Stimulated activated CD4-positive, alpha-beta T cell treated with anti-CD3 and anti-CD28 coated beads, Interleukin-1b, Interleukin-23, amount 100 ng/mL, for 24 hours (primary cell): ENCODE measurements around the gene PRKAG1.
A peak's percentile ranks its signal among the peaks of the same experiment; 100 is the strongest.

Source experiments
- DNase-seq, 4 experiments: peaks; one replicate each; pipeline ENCODE4 v3.0.0-alpha.2; 2020; ENCODE audit warnings: low read depth in 4 of 4, low spot score in 1 of 4

PRKAG1 gene

DNA sequence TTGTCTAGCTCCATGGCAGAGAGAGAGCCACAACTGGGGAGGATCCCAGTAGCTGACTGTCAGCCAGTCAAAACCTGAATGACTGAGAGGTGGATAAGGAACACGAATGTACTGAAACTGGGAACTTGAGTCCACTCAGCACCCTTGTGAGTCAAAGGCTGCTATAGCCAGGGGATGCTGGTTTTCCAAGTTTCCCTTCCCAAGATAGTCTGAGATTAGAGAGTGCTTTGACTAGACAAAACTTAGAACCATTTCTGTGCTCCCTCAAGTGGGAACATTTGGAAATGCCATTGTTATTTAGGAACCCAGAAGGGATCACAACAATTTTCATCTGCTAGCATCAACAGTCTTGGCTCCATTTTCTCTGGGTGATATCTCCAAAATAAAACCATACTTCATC is 4.0 kb downstream of the PRKAG1 start:
- DNase-seq, result no peak

DNA sequence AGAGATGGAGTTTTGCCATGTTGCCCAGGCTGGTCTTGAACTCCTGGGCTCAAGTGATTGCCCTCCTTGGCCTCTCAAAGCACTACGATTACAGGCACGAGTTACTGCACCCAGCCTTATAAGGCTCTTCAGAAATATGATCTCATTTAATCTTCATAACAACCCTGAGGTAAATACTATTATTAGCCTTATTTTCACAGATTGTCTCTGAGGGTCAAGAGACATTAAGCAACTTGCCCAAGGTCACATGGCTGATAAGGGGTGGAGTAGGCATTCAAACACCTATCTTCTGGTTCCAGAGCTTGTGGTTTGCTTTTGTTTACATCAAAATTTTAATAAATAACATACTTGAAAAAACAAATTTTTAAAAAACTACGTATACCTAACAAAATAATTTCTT is 5.1 kb downstream of the PRKAG1 start:
- no peak for DNase-seq

DNA sequence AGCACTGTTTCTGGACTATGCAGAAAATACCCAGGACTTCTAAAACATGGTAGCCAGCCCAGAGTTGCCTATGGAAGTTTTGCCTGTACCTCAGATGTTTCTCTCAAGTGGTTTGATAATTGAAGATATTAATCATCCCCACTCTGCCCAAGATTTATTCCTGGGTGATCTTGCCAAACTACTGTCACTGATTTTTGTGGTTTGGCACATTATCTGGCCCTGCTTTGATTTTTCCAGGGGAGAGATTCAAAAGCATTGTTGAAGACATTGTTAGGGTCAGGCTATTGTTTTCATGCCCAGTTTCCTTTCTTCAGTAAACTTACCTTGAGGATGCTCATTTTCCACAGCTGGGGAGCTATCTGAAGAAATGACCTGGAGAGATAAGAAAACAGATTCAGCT is 5.8 kb downstream of the PRKAG1 start:
- no peak for DNase-seq

DNA sequence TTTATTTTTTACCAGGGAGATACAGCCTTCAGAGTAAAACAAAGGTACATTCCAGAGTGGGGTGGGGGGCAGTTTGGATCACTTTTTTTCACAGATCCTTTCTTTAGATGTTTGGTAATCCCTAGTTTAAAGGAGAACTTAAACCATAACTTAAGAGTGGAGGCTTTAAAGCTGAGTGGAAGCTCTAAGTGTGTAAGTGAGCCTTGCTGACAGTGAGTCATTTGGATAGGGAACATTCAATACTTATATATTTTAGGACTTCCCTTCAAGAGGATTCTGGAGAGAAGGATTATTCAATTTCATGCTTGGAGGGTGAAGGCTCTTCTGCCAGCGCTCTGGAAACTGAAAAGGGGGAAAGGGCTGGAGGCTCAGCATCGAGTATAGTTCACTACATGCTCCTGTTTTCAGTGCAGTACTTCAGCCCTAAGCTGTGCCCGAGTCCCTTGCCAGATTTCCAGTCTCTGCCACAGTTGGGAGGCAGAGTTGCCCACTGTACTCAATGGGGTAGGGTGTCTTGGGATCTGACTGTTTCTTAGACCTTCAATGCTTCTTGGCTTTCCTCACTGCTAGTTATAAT is 8.4 kb downstream of the PRKAG1 start:
- no peak for DNase-seq

DNA sequence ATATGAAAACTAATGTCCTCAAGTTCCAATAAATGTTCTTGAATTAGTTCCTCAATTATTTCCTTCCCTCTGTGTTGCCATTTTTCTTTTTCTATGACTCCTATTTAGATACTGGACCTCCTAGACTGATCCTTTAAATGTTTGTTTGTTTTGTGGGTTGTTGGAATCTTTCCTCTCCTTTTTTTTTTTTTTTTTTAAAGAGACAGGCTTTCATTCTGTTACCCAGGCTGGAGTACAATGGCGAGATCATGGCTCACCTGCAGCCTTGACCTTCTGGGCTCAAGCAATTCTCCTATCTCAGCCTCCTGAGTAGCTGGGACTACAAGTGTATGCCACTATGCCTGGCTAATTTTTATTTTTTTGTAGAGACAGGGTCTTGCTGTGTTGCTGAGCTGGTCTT is 9.6 kb downstream of the PRKAG1 start:
- no peak for DNase-seq

DNA sequence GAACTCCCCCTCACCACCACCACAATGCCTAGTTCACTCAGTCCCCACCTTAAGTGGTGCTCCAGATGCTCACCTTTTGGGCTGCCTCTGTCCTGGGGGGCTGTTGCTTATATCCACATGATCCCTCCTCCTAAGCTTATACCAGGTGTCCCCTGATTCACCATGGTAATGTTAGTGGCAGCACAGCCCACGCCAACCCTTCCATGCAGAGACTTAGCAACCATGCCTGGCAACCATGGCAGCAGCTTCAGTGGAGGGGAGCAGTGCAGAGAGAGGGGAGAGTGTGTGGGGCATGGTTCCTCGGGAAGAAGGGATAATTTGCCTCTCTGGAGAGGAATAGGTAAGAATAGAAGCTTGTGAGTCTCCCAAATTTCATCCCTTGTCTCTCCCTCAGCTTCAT is 18.2 kb downstream of the PRKAG1 start:
- DNase-seq, result no peak

DNA sequence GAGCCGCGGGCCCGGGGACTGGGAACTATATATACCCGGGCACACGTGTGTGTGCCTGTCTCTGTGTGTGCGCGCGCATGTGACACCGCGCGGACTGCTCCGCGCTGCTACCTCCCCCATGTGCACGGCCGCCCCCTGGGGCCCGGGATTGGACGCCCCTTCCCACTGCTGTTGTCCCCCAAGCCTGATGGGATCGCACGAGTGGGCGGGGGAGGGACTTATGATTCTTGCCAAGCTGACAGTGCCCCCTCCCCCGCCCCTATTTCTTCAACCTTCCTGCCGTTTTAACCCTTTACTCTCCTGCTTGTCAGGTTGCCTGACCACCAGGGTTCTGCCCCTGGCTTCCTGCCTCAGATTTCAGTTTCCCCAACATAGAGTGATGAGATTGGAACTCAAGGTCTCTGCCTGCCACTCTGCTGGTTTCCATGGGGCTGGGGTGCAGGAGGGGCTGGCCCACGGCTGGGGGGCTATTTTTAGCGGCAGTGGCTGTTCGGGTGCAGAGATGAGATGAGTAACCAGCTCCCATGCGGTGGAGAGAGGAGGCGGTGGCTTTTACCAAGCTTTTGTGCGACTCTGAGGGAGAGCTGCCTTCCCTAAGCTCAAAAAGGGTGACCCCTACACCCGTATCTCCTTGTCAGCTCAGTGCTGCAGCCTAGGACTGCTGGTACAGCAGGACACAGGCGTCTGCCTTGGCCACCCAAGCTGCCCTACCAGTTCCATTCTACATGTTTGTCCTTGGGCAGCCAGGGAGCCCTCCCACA is 19.0 kb downstream of the PRKAG1 start, which contains the start of gene DDN:
Gene DDN, minus strand, starts transcription at position 5 of the 761 bp plus-strand sequence. CDS start 88 bp downstream, outside the sequence.
- no peak for DNase-seq

DNA sequence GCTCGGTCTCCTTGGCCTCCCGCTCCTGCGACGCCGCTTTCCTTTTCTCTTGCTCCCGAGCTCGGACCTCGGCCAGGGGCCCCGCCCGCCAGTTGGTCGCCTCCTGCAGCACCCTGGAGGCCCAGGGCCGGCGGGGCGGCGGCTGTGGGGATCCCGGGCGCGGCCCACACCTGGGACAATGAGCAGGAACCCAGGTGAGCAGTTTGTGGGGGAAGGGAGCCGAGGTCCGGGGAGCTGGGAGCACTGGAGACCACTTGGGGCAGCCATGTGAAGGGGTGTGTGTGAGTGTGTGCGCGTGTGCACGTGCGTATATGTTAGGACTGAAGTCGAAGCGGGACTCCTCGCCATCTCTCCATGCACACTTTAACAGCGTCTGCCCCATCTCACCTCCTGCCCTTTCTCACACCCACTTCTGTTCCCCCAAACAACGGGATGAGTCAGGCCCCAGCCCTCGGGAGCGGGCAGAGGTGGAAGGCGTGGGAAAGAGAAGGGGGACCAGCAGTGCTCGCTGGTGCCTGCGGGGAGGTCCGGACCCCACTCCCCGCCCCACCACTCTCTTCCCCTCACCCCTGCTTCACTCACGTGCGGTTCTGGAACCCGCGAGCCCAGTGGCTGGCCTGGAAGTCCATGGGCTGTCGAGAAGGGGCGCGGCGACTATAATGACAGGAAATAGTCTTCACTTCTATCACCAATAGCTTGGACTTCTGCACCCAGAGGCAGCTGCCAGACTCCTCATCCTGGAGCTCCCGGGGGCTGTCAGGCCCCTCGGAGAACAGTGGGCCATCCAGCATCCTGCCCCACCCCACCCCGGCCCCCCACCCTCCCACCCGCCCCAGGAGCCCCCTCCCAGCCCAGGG is 19.9 kb downstream of the PRKAG1 start:
- no peak for DNase-seq

DNA sequence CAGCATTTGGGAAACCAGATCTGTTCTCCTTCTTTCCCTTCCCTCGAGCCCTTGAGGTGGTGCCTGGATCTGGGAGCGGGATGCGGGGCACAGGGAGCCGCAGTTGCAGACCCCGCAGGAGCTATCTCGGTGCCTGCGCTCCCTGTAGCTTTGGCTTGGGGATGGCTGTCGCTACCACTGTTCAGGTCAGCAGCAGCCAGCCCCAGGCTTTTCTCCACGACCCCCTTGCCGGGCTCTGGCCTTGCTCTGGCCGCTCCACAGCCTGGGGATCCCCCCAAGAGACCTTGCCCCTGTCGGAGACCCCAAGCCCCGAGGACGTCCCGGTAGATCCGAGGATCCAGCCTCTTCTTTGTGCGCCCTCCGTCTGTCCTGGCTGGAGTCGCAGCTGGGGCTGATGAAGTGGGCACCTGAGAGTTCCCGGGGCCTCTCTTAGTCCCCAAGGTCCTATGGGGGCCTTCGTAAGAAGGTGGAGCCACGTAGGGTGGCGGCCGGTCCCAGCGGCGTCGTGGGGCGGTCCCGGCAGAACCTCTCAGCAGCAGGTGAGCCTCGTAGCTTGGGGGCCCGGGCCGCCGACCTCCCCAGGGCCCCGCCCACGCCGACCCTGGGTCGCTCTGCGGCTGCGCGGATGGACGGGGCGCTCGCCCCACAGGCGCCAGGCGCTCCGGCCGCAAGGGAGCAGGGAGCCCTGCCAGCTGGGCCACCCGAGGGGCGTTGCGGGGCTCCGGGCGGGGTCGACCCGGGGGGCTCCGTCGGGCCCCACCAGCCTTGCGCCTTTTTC is 20.7 kb downstream of the PRKAG1 start:
- no peak for DNase-seq

DNA sequence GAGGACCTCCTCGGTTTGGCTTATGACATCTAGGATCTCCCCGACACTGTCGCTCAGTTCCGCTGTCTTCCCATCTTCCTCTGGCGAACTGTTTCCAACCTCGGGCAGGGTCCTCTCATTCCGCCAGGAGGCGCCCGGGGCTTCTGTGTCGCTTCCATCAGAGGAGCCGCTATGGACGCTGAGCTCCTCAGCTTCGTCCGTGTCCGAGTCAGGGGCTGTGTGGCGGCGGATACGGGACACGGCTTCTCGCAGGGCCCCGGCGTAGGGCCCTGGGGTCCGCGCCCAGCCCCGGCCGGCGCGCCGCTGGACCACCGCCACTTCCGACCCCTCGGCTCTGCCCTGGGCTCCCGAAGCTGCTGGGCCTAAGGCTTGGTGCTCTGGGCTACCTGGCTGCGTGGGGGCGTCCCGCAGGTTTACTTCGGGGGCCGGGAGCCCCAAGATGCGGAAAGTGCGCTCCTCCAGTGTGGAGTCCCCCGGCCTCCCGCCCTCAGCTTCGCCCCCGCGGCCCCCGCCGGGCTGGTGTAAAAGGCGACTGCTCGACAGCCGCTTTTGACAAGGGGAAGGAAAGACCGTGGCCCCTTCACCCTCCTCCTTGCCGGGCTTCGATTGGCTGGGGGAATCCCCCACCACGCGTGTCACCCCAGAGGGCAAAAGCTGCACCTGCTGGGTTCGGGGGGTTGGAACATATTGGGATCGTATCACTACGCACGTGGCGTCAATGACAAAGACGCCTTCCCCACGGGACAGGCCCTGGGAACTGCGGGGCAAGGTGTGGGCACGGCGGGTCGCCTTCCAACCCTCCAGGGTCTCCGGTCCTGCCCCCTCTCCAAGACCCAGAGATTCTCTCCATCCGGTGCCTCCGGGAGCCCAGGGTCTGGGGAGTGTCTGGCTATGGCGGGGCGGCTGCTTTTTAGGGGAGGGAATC is 21.5 kb downstream of the PRKAG1 start:
- no peak for DNase-seq

DNA sequence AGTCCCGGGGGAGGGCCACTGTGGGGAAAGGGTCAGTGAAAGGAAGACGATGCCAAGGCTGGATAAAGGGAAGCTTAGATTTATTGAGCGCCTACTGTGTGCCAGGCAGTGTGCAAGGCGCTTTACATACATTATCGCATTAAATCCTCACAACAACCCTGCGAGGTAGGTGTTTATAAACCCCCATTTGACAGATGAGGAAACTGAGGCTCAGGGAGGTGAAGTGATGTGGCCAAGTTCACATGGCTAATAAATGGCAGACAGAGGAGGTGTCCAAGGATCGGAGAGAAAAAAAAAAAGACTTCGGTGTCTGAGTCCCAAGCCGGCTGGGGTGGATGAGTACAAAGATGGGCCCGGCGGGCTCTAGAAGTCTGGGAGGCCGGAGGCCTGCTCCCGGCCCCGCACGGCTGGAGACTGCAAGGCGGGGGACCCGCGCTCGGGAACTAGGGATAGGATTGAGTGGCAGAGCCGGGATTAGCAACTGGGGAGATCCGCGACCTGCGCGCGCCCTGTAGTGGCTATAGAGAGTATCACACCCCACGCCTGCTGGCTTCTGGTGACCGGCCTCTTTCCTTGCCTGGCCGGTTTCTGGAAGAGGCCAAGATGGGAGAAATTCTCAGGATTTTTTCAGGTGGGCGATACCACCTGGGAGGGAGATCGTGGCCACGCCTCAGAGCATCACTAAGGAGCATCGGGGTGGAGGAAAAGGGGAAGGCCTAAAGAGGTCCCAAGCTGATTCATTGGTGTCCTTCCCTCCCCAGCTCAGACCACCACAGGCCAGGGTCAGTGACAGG is 23.3 kb downstream of the PRKAG1 start:
- DNase-seq, result no peak

DNA sequence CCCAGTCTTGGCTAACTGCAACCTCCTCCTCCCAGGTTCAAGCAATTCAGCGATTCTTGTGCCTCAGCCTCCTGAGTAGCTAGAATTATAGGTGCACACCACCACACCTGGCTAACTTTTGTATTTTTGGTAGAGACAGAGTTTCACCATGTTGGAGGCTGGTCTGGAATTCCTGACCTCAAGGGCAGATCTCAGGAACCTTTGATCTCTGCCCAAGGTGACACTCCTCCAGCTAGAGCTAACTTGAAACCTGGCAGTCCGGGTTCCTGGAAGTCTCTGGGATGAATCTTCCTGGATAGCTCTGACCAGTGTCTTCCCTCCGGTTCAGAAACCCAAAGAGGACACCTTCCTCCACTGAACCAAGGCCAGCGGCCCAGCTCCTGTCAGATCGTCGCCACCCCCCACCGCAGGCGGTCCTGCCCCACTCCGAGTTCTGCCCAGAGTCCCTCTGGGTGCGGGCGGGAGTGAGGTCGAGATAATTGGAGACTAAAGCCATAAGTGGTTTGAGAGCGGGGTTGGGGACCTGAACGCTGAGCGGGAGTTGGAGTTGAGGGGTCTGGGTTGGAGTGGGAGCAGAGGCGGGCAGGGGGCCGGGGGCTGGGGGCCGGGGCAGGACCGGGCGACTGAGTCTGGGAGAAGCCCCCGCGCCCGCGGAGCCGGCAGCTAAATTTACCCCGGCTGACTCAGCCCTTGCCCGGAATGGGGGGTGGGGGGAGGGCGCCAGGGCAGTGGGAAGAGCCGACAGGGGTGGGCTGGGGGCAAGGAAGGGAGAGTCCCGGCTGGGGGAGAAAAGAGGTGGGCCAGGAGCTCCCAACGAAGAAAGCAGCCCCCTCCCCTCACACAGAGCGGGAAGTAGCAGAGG is 24.1 kb downstream of the PRKAG1 start:
- no peak for DNase-seq

DNA sequence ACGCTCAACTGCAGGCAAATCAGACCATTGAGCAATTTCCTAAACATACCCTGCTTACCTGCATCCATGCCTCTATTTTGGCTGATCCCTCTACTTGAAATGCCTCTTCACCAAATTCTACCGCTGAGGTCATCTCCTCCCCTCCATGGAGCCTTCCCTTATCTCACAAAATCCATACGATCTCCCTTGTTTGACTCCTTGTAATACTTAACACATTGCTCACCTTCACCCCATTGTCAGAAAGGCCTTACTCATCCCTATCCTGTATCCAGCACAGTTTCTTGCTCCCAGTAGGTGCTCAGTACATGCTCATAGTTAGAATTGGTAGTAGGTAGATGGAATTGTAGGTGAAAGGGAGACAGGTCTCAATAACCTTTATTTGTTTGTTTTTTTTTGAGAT is 24.8 kb downstream of the PRKAG1 start:
- no peak for DNase-seq

DNA sequence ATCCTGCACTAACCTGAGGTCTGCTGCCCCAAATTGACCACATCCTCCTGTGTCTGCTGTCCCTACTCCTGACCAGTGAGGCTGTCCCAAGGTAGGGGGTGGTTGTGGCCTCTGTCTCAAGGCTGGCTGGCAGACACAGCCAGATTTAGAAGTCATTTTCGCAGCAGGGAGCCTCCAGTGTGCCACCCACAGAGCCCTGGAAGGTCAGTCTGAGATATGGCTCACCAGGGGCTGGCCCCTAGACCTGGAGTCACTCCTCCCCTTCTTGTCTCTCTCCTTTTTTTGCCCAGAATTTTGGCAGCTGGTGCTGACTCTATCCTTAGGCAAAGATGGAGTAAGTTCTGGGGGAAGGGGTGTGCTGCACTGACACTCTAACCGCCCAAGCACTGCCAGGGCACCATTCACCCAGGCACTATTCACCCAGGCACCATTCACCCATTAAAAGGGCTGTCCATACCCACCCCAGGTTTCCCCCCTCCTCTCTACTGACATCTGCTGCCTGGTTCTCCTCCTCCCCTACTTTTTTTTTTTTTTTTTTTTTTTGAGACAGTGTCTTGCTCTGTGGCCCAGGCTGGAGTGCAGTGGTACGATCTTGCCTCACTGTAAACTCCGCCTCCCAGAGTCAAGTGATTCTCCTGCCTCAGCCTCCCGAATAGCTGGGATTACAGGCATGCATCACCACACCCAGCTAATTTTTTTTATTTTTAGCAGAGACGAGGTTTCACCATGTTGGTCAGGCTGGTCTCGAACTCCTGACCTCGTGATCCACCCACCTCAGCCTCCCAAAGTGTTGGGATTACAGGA is 27.1 kb downstream of the PRKAG1 start:
- DNase-seq, result no peak

DNA sequence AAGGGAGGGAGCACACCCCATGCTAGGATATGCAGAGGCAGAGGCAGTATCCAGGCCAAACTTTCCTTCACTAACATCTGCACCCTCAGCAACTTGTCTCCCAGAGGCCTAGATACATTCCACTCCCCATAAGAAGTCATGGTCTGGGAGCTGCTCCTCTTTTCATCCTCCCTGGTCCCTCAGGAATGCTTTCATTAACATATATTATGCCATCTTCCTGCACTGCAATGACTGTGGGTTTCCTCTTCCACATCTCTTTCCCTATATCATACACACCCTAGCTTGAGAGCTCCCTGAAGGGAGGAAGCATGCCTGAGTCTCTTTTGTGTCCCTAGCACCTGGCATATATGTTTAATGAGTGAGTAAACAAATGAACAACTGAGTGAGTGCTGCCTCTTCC is 28.0 kb downstream of the PRKAG1 start:
- DNase-seq, result no peak

DNA sequence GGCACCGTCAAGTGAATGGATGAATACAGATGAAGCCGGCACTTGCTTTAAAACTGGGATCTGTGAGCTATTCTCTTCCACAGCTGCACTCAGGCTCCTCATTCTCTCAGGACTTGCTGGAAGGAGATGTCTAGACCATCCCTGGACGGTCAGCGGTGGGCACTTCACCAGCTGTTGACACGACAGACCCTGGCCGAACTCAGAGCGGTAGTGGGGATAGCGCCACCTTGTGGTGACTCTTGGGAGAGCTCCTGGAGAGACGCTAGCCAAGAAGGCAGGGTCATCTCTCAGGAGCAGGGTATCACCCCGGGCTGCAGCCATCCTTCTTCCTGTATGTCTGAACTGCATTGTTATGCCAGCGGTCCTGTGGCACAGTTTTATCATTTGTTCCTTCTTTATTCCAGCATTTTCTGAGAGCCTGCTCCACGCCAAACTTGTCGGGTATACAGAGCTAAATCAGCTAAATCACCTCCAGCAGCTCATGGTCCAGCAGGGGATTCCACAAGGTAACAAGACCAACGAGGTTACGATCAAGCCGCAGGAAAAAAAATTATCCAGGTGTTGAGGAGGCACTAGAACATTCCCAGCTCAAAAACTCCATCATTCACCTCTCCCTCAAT is 30.4 kb downstream of the PRKAG1 start:
- DNase-seq, result peak in 3 of 4 experiments; percentile 56 to 68 (median 61)

DNA sequence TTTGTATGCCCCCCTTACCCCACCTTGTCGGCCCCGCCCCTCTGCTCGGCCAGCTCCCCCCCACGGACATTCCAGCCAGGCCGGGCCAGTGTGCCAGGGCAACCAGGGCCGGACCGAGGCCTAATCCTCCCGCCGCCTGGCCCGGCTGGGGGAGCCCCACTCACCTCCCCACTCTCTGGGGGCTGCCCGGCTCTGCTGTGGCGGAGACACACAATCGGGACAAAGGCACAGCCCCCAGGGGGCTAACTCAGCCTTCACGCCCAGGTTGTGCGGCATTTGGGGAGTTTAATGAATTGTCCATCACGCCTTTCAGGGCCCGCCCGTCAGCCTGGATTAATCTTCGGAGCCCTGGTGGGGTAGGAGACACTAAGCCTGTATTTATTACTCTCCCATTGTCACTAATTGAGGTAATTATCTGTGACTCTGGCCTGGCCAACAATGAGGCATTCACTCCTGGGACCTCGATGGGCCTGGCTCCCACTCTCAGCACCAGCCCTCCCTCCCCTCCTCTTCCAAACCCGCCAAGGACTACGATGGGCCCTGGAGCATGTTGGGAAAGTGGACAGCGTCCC is 31.8 kb downstream of the PRKAG1 start:
- DNase-seq, result no peak
